Measurements from ENCODE around the gene TCTN3. TPM values are rescaled to one million over a fixed set of nuclear protein-coding genes. Genes with fewer than 3 reads are reported as not detected.
A peak's percentile ranks its signal among the peaks of the same experiment; 100 is the strongest.
"Not testable (repeated sequence)": the region's sequence is repeated elsewhere in the genome, so short reads cannot be mapped to it uniquely, and the experiment has no call there.

Gene TCTN3
- 10 to 100 TPM; 26.6 to 29.6 TPM for total RNA-seq
- long read RNA-seq, transcript TCTN3-207 (14 exons, 2,739 nt), result major isoform, 16 of 24 reads
- long read RNA-seq, partial matches to known transcripts, result 4 of 24 reads
- long read RNA-seq, other reads (novel, unspliced or antisense), result 4 of 24 reads

GRCh38 chr10:95693668-95694534 lies at the start of gene TCTN3:
Gene TCTN3 (minus strand): TSS chr10:95693927. CDS start chr10:95693899, 28 bp downstream.
- ATAC-seq, result peak; percentile 99
- intact Hi-C loops (cut with DNase I, micrococcal nuclease), result loop anchor here in 1 of 2 donors (5.0 kb wide), 1 partner anchor 148 kb away; no protein-coding TSS in a partner anchor
- peak; percentile 96 to 98 for DNase-seq

GRCh38 chr10:95742962-95743535 lies 49.3 kb upstream of the TCTN3 start:
- intact Hi-C loops (cut with DNase I, micrococcal nuclease), result no loop called here
- DNase-seq, result no peak
- ATAC-seq, result no peak

- intact Hi-C loops (cut with DNase I, micrococcal nuclease), result no loop called here
- DNase-seq (peak; percentile 54 to 60), ATAC-seq (peak; percentile 94)
Measured at GRCh38 chr10:95742485-95742884, 48.8 kb upstream of the TCTN3 start.

- intact Hi-C loops (cut with DNase I, micrococcal nuclease), result no loop called here
- ATAC-seq (peak; percentile 86), DNase-seq (peak; percentile 15 to 28)
Measured at GRCh38 chr10:95741807-95742467, 48.2 kb upstream of the TCTN3 start.

GRCh38 chr10:95739056-95739455 lies 45.3 kb upstream of the TCTN3 start:
- no peak for ATAC-seq
- intact Hi-C loops (cut with DNase I, micrococcal nuclease), result no loop called here
- no peak for DNase-seq

GRCh38 chr10:95732907-95733306 lies 39.2 kb upstream of the TCTN3 start:
- intact Hi-C loops (cut with DNase I, micrococcal nuclease); DNase-seq; ATAC-seq: not testable (repeated sequence)

GRCh38 chr10:95730233-95730632 lies 36.5 kb upstream of the TCTN3 start:
- intact Hi-C loops (cut with DNase I, micrococcal nuclease), result no loop called here
- ATAC-seq (no peak), DNase-seq (no peak)

GRCh38 chr10:95729323-95730055 lies 35.8 kb upstream of the TCTN3 start:
- intact Hi-C loops (cut with DNase I, micrococcal nuclease), result no loop called here
- peak; percentile 48 for ATAC-seq
- DNase-seq, result no peak

- intact Hi-C loops (cut with DNase I, micrococcal nuclease), result no loop called here
- ATAC-seq (no peak), DNase-seq (no peak)
Measured at GRCh38 chr10:95728526-95728925, 34.8 kb upstream of the TCTN3 start.

- ATAC-seq; intact Hi-C loops (cut with DNase I, micrococcal nuclease): not testable (repeated sequence)
Measured at GRCh38 chr10:95722496-95722895, 28.8 kb upstream of the TCTN3 start.

GRCh38 chr10:95720745-95721144 lies 27.0 kb upstream of the TCTN3 start:
- not testable (repeated sequence) for ATAC-seq, DNase-seq

More at GRCh38 chr10:95722496-95722895, 28.8 kb upstream of the TCTN3 start:
- not testable (repeated sequence) for DNase-seq

GRCh38 chr10:95716866-95717265 lies 23.1 kb upstream of the TCTN3 start:
- intact Hi-C loops (cut with DNase I, micrococcal nuclease), result no loop called here
- DNase-seq, result no peak
- ATAC-seq, result no peak

More at GRCh38 chr10:95720745-95721144, 27.0 kb upstream of the TCTN3 start:
- intact Hi-C loops (cut with DNase I, micrococcal nuclease), result not testable (repeated sequence)

- ATAC-seq (no peak), DNase-seq (no peak)
- intact Hi-C loops (cut with DNase I, micrococcal nuclease), result no loop called here
Measured at GRCh38 chr10:95716466-95716865, 22.7 kb upstream of the TCTN3 start.

- intact Hi-C loops (cut with DNase I, micrococcal nuclease), result no loop called here
- DNase-seq (no peak), ATAC-seq (no peak)
Measured at GRCh38 chr10:95711492-95711891, 17.8 kb upstream of the TCTN3 start.

- ATAC-seq (no peak), DNase-seq (no peak)
- intact Hi-C loops (cut with DNase I, micrococcal nuclease), result no loop called here
Measured at GRCh38 chr10:95706990-95707389, 13.3 kb upstream of the TCTN3 start.

GRCh38 chr10:95706573-95706972 lies 12.8 kb upstream of the TCTN3 start:
- DNase-seq, result no peak
- ATAC-seq, result no peak
- intact Hi-C loops (cut with DNase I, micrococcal nuclease), result no loop called here

- ATAC-seq (no peak), DNase-seq (no peak)
- intact Hi-C loops (cut with DNase I, micrococcal nuclease), result no loop called here
Measured at GRCh38 chr10:95698415-95698814, 4.7 kb upstream of the TCTN3 start.

GRCh38 chr10:95697429-95697828 lies 3.7 kb upstream of the TCTN3 start:
- ATAC-seq (no peak), DNase-seq (no peak)
- intact Hi-C loops (cut with DNase I, micrococcal nuclease), result no loop called here

- intact Hi-C loops (cut with DNase I, micrococcal nuclease), result loop anchor here in 1 of 2 donors (5.0 kb wide), 1 partner anchor 148 kb away; no protein-coding TSS in a partner anchor
- ATAC-seq (no peak), DNase-seq (no peak)
Measured at GRCh38 chr10:95694665-95695064, 938 bp upstream of the TCTN3 start.
